Peyer's patch (tissue), 4 donors: ENCODE measurements around the gene CCDC69. TPM values are rescaled to one million over a fixed set of nuclear protein-coding genes. Genes with fewer than 3 reads are reported as not detected.
A peak's percentile ranks its signal among the peaks of the same experiment; 100 is the strongest.

ENCODE experiments used
- DNase-seq, 3 donors: peaks; one replicate each; pipeline ENCODE4 v3.0.0-alpha.2; 2017 to 2019
- H3K27ac ChIP-seq, 4 donors: fragments of 200-600 bp; sonication (generic); one replicate each; pipeline ENCODE4 v1.5.1; 2016 to 2019
- H3K27me3 ChIP-seq, 2 donors: fragments of 200-600 bp; sonication (generic); one replicate each; pipeline ENCODE4 v1.5.1; 2019
- H3K36me3 ChIP-seq, 3 donors: fragments of 200-600 bp; sonication (generic); one replicate each; pipeline ENCODE4 v1.5.1; 2016 to 2019
- H3K4me1 ChIP-seq, 4 donors: fragments of 200-600 bp; sonication (generic); one replicate each; pipeline ENCODE4 v1.5.1; 2016 to 2019
- H3K4me3 ChIP-seq, 4 donors: fragments of 200-600 bp; sonication (generic); 1 replicate in 3 of 4; 2 replicates in 1 of 4; pipeline ENCODE4 v1.5.1; 2016 to 2019; ENCODE audit warnings: mild to moderate bottlenecking in 1 of 4
- H3K9me3 ChIP-seq, 4 donors: fragments of 200-600 bp; sonication (generic); one replicate each; pipeline ENCODE4 v1.5.1; 2016 to 2019; ENCODE audit warnings: mild to moderate bottlenecking in 1 of 4
- POLR2A ChIP-seq, 2 donors: fragments of 450-650 bp; IDR thresholded peaks; one replicate each; pipeline ENCODE4 v1.5.1; 2017; ENCODE audit warnings: antibody characterized with exemption in 2 of 2, mild to moderate bottlenecking in 2 of 2, moderate library complexity in 2 of 2
- total RNA-seq, 4 donors: library from RNA; depleted of rRNA; stranded (reverse); fragments of >200 nt; gene quantifications; one replicate each; pipeline ENCODE4 v1.1.0, GENCODE V29; 2016
- TF ChIP-seq, protein P1 (sequence below), 6 experiments: fragments of 450-650 bp in 4 of 6; fragments of 200-600 bp in 2 of 6; sonication (generic) in 1 of 6; IDR thresholded peaks; one replicate each; pipeline ENCODE4 v1.5.1; 2017 to 2019; ENCODE audit warnings: antibody characterized with exemption in 6 of 6, mild to moderate bottlenecking in 3 of 6, moderate library complexity in 1 of 6

Gene CCDC69
- total RNA-seq, 4 donors from 2014 or later, result 15.8 to 86.6 (median 33.3) TPM

DNA sequence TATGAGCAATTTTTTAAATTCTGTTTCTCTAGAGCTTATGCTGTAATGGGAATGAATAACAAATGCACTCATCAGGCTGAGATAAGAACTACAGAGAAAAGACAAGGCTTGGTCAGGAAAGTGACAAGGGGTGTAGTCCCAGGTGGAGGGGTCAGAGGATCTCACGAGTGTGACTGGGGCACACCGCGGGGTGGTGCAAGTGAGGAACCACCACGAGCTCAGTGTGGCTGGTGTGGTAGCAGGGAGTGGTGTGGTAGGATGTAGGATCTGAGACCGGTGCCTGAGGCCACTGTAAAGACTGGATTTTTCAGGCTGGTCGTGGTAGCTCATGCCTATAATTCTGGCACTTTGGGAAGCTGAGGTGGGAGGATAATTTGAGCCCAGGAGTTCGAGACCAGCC lies 75.3 kb downstream of the CCDC69 start:
- TF ChIP-seq, protein P1, sequence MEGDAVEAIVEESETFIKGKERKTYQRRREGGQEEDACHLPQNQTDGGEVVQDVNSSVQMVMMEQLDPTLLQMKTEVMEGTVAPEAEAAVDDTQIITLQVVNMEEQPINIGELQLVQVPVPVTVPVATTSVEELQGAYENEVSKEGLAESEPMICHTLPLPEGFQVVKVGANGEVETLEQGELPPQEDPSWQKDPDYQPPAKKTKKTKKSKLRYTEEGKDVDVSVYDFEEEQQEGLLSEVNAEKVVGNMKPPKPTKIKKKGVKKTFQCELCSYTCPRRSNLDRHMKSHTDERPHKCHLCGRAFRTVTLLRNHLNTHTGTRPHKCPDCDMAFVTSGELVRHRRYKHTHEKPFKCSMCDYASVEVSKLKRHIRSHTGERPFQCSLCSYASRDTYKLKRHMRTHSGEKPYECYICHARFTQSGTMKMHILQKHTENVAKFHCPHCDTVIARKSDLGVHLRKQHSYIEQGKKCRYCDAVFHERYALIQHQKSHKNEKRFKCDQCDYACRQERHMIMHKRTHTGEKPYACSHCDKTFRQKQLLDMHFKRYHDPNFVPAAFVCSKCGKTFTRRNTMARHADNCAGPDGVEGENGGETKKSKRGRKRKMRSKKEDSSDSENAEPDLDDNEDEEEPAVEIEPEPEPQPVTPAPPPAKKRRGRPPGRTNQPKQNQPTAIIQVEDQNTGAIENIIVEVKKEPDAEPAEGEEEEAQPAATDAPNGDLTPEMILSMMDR (IDR thresholded peaks at IDR 0.05), result no peak
- no peak for TF ChIP-seq POLR2A (IDR thresholded peaks at IDR 0.05)
- Histone ChIP-seq H3K4me1 (peaks cover 3 to 52% (median 40%) of the 10 kb centered on the region in 4 donors), H3K4me3 (no peak overlapping the region), H3K9me3 (no peaks in the 10 kb centered on the region), H3K27me3 (no peaks in the 10 kb centered on the region), H3K27ac (no peak overlapping the region), H3K36me3 (no peaks in the 10 kb centered on the region)
- no peak for DNase-seq

GRCh38 chr5:151147033-151147432 lies 76.9 kb downstream of the CCDC69 start:
- H3K4me1 ChIP-seq, result peaks cover 3 to 50% (median 44%) of the 10 kb centered on the region in 4 donors
- no peak for TF ChIP-seq POLR2A (IDR thresholded peaks at IDR 0.05)
- TF ChIP-seq, protein P1 (IDR thresholded peaks at IDR 0.05), result no peak
- no peaks in the 10 kb centered on the region for H3K27me3 ChIP-seq
- H3K27ac ChIP-seq, result no peak overlapping the region
- H3K36me3 ChIP-seq, result no peaks in the 10 kb centered on the region
- no peaks in the 10 kb centered on the region for H3K9me3 ChIP-seq
- DNase-seq, result no peak
- no peak overlapping the region for H3K4me3 ChIP-seq

- DNase-seq, result no peak
- TF ChIP-seq POLR2A (IDR thresholded peaks at IDR 0.05), result no peak
- TF ChIP-seq, protein P1 (IDR thresholded peaks at IDR 0.05), result no peak
- H3K4me1 ChIP-seq, result peaks cover 3 to 56% (median 44%) of the 10 kb centered on the region in 4 donors
Measured at GRCh38 chr5:151146061-151146460, 77.8 kb downstream of the CCDC69 start.

DNA sequence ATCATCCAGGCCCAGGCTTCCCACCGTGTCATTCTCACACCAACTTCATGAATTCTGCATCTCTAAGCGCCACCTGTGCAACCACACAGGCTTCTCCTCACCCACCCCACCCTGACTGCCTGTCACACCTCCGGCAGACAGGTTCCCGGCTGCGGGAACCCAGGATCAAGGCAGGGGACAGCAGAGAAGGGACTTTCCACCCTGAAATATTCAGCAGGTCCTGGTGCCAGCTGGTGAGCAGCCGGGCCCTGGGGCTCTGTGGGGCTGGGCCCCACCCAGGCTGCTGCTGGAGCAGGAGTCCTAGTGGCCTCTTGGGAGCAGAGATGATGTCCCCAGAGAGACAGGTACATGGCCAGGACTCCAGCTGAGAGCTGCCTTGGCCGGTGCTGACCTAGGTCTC lies 79.0 kb downstream of the CCDC69 start:
- H3K27ac ChIP-seq, result peak overlapping the region in 1 of 4 donors; percentile 28
- TF ChIP-seq, protein P1 (IDR thresholded peaks at IDR 0.05), result no peak
- TF ChIP-seq POLR2A (IDR thresholded peaks at IDR 0.05), result no peak
- H3K27me3 ChIP-seq, result no peaks in the 10 kb centered on the region
- no peaks in the 10 kb centered on the region for H3K9me3 ChIP-seq
- no peak for DNase-seq
- no peaks in the 10 kb centered on the region for H3K36me3 ChIP-seq
- H3K4me1 ChIP-seq, result peaks cover 0 to 50% (median 35%) of the 10 kb centered on the region in 4 donors
- no peak overlapping the region for H3K4me3 ChIP-seq

More at GRCh38 chr5:151146061-151146460, 77.8 kb downstream of the CCDC69 start:
- H3K36me3 ChIP-seq, result no peaks in the 10 kb centered on the region
- H3K27me3 ChIP-seq, result no peaks in the 10 kb centered on the region
- no peak overlapping the region for H3K4me3 ChIP-seq
- no peaks in the 10 kb centered on the region for H3K9me3 ChIP-seq
- no peak overlapping the region for H3K27ac ChIP-seq

DNA sequence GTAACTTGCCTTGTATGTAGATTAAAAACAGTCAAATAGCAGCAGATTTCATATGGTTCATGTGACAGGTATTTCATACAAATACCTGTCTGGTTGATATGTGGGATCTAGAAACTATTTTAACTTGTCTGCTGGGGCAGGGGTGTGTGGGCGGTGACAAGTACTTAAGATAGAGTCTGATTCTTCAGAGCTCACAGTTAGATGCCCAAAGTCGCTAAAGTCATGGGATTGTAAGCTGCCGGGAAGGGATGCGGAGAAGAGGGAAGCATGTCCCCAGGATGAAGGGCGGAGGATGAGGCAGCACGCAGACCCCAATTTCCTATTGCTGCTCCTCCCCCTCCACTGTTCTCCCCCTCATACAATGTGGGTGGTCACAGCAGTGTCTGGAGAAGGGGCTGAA lies 79.6 kb downstream of the CCDC69 start:
- H3K27me3 ChIP-seq, result no peaks in the 10 kb centered on the region
- H3K27ac ChIP-seq, result peak overlapping the region in 1 of 4 donors; percentile 38
- peaks cover 0 to 44% (median 31%) of the 10 kb centered on the region in 4 donors for H3K4me1 ChIP-seq
- H3K36me3 ChIP-seq, result peaks cover 0 to 4% (median 0%) of the 10 kb centered on the region in 3 donors
- H3K4me3 ChIP-seq, result no peak overlapping the region
- H3K9me3 ChIP-seq, result no peaks in the 10 kb centered on the region
- DNase-seq, result no peak
- TF ChIP-seq, protein P1 (IDR thresholded peaks at IDR 0.05), result no peak
- no peak for TF ChIP-seq POLR2A (IDR thresholded peaks at IDR 0.05)

- Histone ChIP-seq H3K36me3 (peaks cover 0 to 11% (median 0%) of the 10 kb centered on the region in 3 donors), H3K27me3 (no peaks in the 10 kb centered on the region), H3K9me3 (no peaks in the 10 kb centered on the region), H3K4me3 (no peak overlapping the region), H3K27ac (peak overlapping the region in 1 of 4 donors; percentile 38), H3K4me1 (peaks cover 0 to 43% (median 30%) of the 10 kb centered on the region in 4 donors)
- TF ChIP-seq, protein P1 (IDR thresholded peaks at IDR 0.05), result no peak
- TF ChIP-seq POLR2A (IDR thresholded peaks at IDR 0.05), result no peak
- no peak for DNase-seq
Measured at GRCh38 chr5:151143645-151144044, 80.2 kb downstream of the CCDC69 start.
